ENCODE measurements around the gene FOSL1.
A peak's percentile ranks its signal among the peaks of the same experiment; 100 is the strongest.

The FOSL1 gene

GRCh38 chr11:65900125-65900898, at the start of gene FOSL1:
TSS of gene FOSL1 (minus strand) at chr11:65900388. CDS start at chr11:65900339, 49 bp downstream.
- DNase-seq: peak; percentile 94

DNA sequence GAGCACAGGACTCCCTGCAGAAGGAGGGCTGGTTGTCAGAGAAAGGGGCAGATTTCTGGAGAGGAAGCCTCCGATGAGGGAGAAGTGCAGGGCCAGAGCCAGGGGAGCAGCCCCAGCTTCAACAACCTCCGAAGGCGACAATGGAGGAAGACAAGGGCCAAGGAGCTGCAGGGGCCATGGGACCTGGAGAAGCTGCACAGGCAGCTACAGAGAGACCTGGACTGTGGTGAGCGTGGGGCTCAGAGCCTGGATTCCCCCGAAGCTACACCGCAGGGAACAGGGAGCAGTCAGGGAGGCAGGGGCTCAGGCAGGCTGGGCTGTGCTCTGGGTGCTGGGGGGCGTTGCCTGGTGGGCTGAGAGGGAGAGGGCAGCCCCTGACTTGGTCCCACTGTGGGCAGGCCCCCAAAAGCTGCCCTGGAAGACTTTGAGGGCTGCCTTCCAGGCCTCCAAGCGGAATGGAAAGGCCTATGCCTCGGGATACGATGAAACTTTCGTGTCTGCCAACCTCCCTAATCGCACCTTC, 47.5 kb upstream of the FOSL1 start:
- no peak for DNase-seq

GRCh38 chr11:65947133-65947532, 46.9 kb upstream of the FOSL1 start:
- no peak for DNase-seq

GRCh38 chr11:65946655-65947054, 46.5 kb upstream of the FOSL1 start:
- no peak for DNase-seq

DNA sequence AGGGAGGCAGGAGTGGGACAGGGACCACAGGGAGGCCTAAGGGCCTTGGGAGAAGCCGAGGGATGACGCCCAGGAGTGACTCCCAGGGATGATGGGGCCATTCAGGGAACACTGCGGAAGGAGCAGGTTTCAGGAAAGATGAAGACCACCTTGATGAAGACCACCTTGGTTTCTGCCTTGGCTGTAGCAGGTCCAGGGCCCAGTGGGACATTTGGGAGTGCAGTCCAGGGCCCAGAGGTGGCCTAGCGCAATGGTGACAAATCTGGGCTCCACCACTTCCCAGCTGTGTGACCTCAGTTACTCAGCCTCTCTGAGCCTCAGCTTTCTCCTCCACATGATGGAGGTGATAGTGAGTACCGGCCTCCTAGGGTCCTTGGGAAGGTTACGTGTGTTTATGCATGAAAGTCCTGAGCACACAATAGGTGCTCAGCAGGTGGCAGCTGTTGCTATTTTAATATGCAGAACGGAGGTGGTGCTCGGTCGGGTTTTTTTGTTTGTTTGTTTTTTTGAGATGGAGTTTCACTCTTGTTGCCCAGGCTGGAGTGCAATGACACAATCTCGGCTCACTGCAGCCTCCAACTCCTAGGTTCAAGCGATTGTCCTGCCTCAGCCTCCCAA, 45.9 kb upstream of the FOSL1 start:
- DNase-seq: no peak

DNA sequence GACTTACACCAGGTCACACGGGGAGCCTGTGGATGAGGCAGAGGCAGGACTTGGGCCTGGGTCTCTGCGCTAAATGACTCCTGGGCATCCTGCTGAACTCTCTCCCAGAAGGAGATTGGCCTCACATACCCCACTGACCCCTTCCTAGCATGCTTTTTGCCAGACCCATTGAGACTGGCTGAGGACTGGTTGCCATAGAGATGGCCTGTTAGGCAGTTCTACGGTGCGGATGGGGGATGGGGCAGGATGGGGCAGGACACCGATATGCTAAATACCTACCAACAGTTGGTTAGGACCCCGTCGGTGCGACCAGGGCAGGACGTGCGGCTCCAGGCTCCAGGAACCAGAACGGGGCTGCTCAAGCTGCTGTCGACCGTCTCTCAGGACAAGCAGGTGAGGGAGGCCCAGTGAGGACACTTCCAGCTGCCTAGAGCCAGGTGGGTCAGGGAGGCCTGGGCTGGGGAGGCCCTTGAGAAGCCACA, 45.3 kb upstream of the FOSL1 start, which contains the start of gene TSGA10IP:
TSS of gene TSGA10IP (plus strand) at position 51 of the 482 bp plus-strand sequence. CDS start at position 247, 196 bp downstream.
- no peak for DNase-seq

GRCh38 chr11:65944767-65945166, 44.6 kb upstream of the FOSL1 start:
- DNase-seq: no peak

GRCh38 chr11:65944191-65944590, 44.0 kb upstream of the FOSL1 start:
- DNase-seq: no peak

- DNase-seq: no peak
Observed at GRCh38 chr11:65942531-65942930, 42.3 kb upstream of the FOSL1 start.

GRCh38 chr11:65941720-65942310, 41.6 kb upstream of the FOSL1 start:
- no peak for DNase-seq

DNA sequence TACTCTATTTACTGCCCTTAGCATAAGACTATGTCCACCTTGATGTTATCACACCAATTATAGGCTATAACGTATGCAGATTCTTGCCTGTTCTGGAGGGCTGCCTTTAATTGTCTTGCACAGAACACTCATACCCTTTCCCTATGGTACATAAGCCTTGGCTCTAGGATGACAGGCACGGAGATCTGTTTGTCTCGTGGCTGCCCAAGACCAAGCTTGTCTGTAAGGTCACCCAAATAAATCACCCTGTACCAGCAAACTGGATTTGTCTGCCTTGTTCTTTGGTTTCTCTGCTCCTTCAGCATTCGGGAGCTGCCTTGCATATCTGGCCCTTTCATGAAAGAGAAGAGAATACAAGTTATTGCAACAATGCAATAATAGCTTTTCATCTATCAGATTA, 37.6 kb upstream of the FOSL1 start:
- DNase-seq: no peak

DNA sequence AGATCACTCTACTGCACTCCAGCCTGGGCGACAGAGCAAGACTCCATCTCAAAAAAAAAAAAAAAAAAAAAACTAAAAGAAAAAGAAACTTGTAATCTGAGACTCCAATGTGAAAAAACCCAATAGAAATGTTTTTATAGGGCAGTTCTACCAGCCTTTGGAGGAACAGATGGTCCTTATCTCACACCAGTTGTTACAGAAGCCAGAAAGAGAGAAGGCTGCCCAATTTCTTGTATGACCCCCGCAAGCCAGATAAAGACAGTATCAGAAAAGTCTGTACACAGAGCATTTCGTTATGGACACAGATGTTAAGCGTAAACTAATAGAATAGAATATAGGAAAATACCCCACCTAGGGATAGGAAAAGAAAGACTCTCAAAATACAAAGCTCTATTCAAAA, 33.8 kb upstream of the FOSL1 start:
- DNase-seq: no peak

- no peak for DNase-seq
Observed at GRCh38 chr11:65932558-65932919, 32.4 kb upstream of the FOSL1 start.

GRCh38 chr11:65931773-65932557, 31.8 kb upstream of the FOSL1 start:
- no peak for DNase-seq

DNA sequence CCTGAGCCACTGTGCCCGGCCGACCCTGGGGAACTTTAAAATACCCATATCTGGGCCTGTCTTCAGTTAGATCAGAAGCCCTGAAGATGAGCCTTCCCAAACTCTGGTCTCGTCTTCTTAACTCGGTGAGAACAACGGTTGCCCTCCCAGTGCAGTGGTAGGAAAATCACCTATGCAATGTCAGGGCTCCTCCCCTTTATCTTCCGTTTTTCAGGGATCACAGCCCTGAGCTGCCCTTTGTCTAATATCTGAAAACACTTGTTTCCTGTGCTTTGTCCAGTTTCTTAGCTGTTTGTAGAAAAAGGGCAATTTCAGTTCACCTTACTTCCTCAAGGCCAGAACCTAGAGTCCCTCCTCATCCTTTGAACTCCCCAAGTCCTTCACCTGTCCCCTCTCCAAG, 28.5 kb upstream of the FOSL1 start:
- no peak for DNase-seq

DNA sequence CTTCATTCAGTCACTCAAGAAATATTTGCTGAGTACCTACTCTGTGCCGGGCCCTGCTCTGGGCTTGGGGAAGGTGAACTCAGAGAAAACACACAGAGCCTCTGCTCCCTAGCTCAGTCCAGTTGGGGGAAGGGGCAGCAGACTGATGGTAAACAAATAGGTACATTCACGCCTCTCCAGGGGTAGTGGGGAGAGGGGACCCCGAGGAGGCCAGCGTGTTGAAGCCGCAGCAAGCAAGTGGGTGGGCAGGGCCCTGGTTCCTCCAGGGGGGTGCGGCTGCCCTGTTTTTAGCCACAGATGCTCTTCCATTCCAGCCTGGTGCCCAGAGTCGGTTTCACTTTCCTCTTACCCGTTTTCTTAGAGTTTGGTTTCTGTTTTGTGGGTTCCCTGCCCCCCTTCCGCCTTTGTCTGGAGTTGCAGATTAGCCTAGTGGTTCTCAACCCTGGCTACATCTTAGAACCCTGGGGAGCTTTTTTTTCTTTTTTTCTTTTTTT, 27.8 kb upstream of the FOSL1 start:
- peak; percentile 80 for DNase-seq

DNA sequence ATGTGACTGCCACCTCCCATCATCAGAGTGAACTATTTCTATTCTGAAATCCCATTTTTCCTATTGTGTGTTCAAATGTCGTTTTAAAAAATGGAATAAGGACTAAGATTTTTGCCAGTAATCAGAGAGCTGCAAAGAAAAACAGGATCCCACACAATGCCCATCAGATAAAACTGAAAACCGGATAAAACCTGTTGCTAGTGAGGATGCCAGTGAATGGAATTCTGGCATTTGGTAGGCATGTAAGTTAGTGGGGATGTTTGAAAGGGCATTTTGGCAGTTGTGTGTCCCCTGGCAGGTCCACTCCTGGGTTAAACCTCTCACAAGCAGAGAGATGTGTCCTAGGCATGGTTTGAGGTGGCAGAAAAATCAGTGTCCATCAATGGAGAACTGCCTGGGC, 25.2 kb upstream of the FOSL1 start:
- no peak for DNase-seq

GRCh38 chr11:65922565-65922964, 22.4 kb upstream of the FOSL1 start:
- DNase-seq: no peak

GRCh38 chr11:65921876-65922275, 21.7 kb upstream of the FOSL1 start:
- no peak for DNase-seq

GRCh38 chr11:65921033-65921555, 20.9 kb upstream of the FOSL1 start:
- no peak for DNase-seq

DNA sequence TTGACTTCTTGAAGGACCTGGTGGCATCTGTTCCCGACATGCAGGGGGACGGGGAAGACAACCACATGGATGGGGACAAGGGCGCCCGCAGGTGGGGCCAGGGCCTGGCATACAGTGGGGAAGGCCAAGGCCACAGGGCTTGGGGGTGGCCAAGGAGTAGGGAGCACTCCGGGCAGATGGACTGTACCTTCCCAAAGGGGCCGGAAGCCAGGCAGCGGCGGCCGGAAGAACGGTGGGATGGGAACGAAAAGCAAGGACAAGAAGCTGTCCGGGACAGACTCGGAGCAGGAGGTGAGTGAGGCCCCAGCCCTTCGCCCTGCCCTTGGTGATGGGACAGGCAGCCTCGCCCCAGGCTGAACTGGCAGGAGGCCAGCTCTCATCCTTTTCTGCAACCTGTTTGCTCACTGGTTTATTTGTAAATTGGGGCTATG, 20.2 kb upstream of the FOSL1 start:
- no peak for DNase-seq

DNA sequence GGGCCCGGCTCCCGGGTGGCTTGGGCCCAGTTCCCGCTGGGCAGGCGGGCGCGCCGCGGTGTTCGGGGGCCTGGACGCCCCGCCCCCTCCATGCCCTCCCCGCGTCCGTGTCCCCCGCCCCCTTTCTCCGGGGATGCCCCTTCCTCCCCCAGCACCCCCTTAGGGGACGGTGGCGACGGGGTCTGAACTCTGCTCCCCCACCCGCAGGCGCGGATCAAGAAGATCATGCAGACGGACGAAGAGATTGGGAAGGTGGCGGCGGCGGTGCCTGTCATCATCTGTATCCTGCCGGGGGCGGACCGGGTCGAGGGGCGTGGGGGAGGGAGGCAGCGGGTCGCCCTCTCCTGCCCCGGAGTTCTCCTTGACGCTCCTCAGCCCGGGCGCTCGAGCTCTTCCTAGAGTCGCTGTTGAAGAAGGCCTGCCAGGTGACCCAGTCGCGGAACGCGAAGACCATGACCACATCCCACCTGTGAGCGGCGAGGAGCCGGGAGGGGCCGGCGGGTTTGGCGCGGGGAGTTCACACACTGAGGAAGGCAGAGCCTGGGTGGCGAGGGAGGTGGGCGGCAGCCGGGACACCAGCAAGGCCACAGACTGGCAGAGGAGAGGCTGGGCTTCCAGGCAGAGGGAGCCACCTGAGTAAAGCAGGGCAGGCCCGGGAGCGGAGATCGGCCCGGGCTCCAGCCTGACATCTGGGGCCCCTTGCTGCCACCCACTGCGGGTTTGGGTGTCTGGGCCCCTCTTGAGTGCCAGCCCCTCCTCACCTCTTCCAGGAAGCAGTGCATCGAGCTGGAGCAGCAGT, 19.6 kb upstream of the FOSL1 start:
- DNase-seq: peak; percentile 60
